Endothelial cell of umbilical vein (primary cell): Measurements from ENCODE around the gene DPM2. TPM values are rescaled to one million over a fixed set of nuclear protein-coding genes. Genes with fewer than 3 reads are reported as not detected.
A peak's percentile ranks its signal among the peaks of the same experiment; 100 is the strongest.

Source experiments
- BruUV-seq: library from RNA; stranded (reverse); fragments of 400-500 nt; replicated peaks from 2 replicates; lab custom pipeline; 2021; lab: Mats Ljungman, UMichigan
- CTCF ChIA-PET: fragments of 300-600, 350-600 bp; sonication (Branson Sonifier 250); formaldehyde crosslinking; loops from one replicate; lab custom pipeline; 2021; ENCODE audit warnings: antibody characterized with exemption, inconsistent platforms; lab: Charles Lee
- POLR2A ChIA-PET: fragments of 300-600, 350-600 bp; sonication (Branson Sonifier 250); formaldehyde crosslinking; loops from one replicate; lab custom pipeline; 2021; ENCODE audit warnings: antibody characterized with exemption, inconsistent platforms; lab: Charles Lee
- DNase-seq: peaks from one replicate; pipeline ENCODE4 v3.0.0-alpha.2; 2011; ENCODE audit warnings: low read depth, low spot score
- FAIRE-seq: peaks from 2 replicates; lab custom pipeline; 2011; peaks lifted over from hg19 to GRCh38; lab: Jason Lieb, UNC
- H2AFZ ChIP-seq: 2 replicates; pipeline ENCODE4 v1.6.0; 2012; ENCODE audit warnings: low read depth, low read length, control low read depth, inconsistent platforms
- H3K27ac ChIP-seq: 2 replicates; pipeline ENCODE4 v1.5.1; 2011; ENCODE audit warnings: low read depth, mild to moderate bottlenecking, control low read depth, low read length, moderate library complexity; ENCODE audit not compliant: insufficient read depth
- H3K27me3 ChIP-seq, 2 experiments: 2 replicates each; pipeline versions ENCODE4 v1.6.0 to v1.6.1; 2011; ENCODE audit warnings: low read length in 2 of 2, mixed read lengths in 1 of 2; ENCODE audit not compliant: control insufficient read depth in 2 of 2, insufficient read depth in 2 of 2
- H3K36me3 ChIP-seq, 2 experiments: 2 replicates in 1 of 2; 3 replicates in 1 of 2; pipeline ENCODE4 v1.5.1; 2011; ENCODE audit warnings: low read length in 2 of 2, mild to moderate bottlenecking in 1 of 2, moderate library complexity in 1 of 2; ENCODE audit not compliant: control insufficient read depth in 2 of 2, insufficient read depth in 2 of 2; ENCODE audit errors: extremely low read depth in 1 of 2
- H3K4me1 ChIP-seq: 3 replicates; pipeline ENCODE4 v1.5.1; 2011; ENCODE audit warnings: mild to moderate bottlenecking, low read length; ENCODE audit not compliant: control insufficient read depth, insufficient read depth; ENCODE audit errors: extremely low read depth
- H3K4me2 ChIP-seq: 2 replicates; pipeline ENCODE4 v1.6.1; 2011; ENCODE audit warnings: low read length, control low read depth, mixed read lengths; ENCODE audit not compliant: insufficient read depth
- H3K4me3 ChIP-seq, 3 experiments: fragments of 200-600 bp in 1 of 3; sonication (generic), shearing (Covaris generic) in 1 of 3; replicated peaks in 1 of 3; 2 replicates each; pipeline ENCODE4 v1.5.1; 2011 to 2016; ENCODE audit warnings: control low read depth in 3 of 3, low read length in 3 of 3, mild to moderate bottlenecking in 2 of 3, inconsistent platforms in 1 of 3, low read depth in 1 of 3, moderate library complexity in 1 of 3; ENCODE audit not compliant: insufficient read depth in 1 of 3
- H3K79me2 ChIP-seq: 2 replicates; pipeline ENCODE4 v1.6.0; 2012; ENCODE audit warnings: low read length, inconsistent platforms; ENCODE audit not compliant: control insufficient read depth, insufficient read depth
- H3K9ac ChIP-seq: replicated peaks from 2 replicates; pipeline ENCODE3; 2011; ENCODE audit warnings: low read length, control low read depth; ENCODE audit not compliant: insufficient read depth; ENCODE audit errors: extremely low read depth
- H3K9me1 ChIP-seq: replicated peaks from 3 replicates; pipeline ENCODE4 v1.6.0; 2011; ENCODE audit warnings: mild to moderate bottlenecking, low read length; ENCODE audit not compliant: control insufficient read depth, insufficient read depth; ENCODE audit errors: extremely low read depth
- H3K9me3 ChIP-seq: replicated peaks from 2 replicates; pipeline ENCODE4 v1.5.1; 2012; ENCODE audit warnings: low read length, inconsistent platforms; ENCODE audit not compliant: control insufficient read depth, insufficient read depth
- H4K20me1 ChIP-seq: replicated peaks from 2 replicates; pipeline ENCODE3; 2011; ENCODE audit warnings: mild to moderate bottlenecking, low read length; ENCODE audit not compliant: control insufficient read depth, insufficient read depth; ENCODE audit errors: extremely low read depth
- EZH2 ChIP-seq: IDR thresholded peaks from 2 replicates; pipeline ENCODE4 v1.6.1; 2012; ENCODE audit warnings: borderline replicate concordance, low read depth, mild to moderate bottlenecking, moderate library complexity, low read length, inconsistent platforms; ENCODE audit not compliant: severe bottlenecking
- FOS ChIP-seq: IDR thresholded peaks from 2 replicates; pipeline ENCODE4 v1.6.1; 2011; ENCODE audit warnings: mild to moderate bottlenecking, low read length, moderate library complexity, borderline replicate concordance; ENCODE audit not compliant: insufficient read depth
- GATA2 ChIP-seq: IDR thresholded peaks from 2 replicates; pipeline ENCODE4 v1.7.0; 2011; ENCODE audit warnings: low read depth, mild to moderate bottlenecking, moderate library complexity, mixed read lengths, low read length; ENCODE audit not compliant: insufficient read length, insufficient read depth
- JUN ChIP-seq: IDR thresholded peaks from 2 replicates; pipeline ENCODE4 v1.6.1; 2011; ENCODE audit warnings: borderline replicate concordance, low read depth; ENCODE audit not compliant: insufficient read length, insufficient read depth
- MYC ChIP-seq: IDR thresholded peaks from one replicate; pipeline ENCODE4 v1.6.1; 2011; ENCODE audit warnings: mild to moderate bottlenecking, low read depth, low read length
- POLR2A ChIP-seq: IDR thresholded peaks from 2 replicates; pipeline ENCODE4 v1.6.1; 2012; ENCODE audit warnings: low read depth, mild to moderate bottlenecking, control low read depth, low read length
- POLR2AphosphoS5 ChIP-seq: IDR thresholded peaks from 2 replicates; pipeline ENCODE4 v1.6.1; 2012; ENCODE audit warnings: low read depth, mild to moderate bottlenecking, control low read depth, low read length, moderate library complexity; ENCODE audit not compliant: insufficient read depth
- dilution Hi-C: fragments of 300-500 bp; cut with MboI; formaldehyde crosslinking; loops from one replicate; pipeline ENCODE4 v1.15.0; 2019; ENCODE audit warnings: low sequenced_read_pairs; ENCODE audit not compliant: extremely low pct_ligation_motif_present
- intact Hi-C: fragments of 100-400 bp; cut with micrococcal nuclease; formaldehyde crosslinking; loops from one replicate; pipeline ENCODE4 v1.10.0; 2022
- polyA plus RNA-seq, 4 experiments: library from polyadenylated mRNA; depleted of rRNA in 3 of 4; stranded (reverse) in 3 of 4; unstranded in 1 of 4; fragments of >200 nt; gene quantifications; 2 replicates each; pipeline versions ENCODE4 v1.2.1 to v1.2.3, GENCODE V29; 2011 to 2012; ENCODE audit warnings: missing spikeins in 1 of 4
- total RNA-seq: library from RNA; stranded (reverse); gene quantifications from 2 replicates; pipeline ENCODE4 v1.2.3, GENCODE V29; 2021
- TF ChIP-seq, protein P1 (sequence below): IDR thresholded peaks from 2 replicates; pipeline ENCODE4 v1.6.1; 2011; ENCODE audit not compliant: insufficient read depth, insufficient read length
- TF ChIP-seq, protein P2 (sequence below), 2 donors: IDR thresholded peaks; 1 replicate in 1 of 2; 2 replicates in 1 of 2; pipeline ENCODE4 v1.5.1; 2011; ENCODE audit warnings: low read length in 2 of 2, mild to moderate bottlenecking in 2 of 2, moderate library complexity in 2 of 2, control low read depth in 1 of 2, inconsistent platforms in 1 of 2, low read depth in 1 of 2; ENCODE audit not compliant: insufficient read depth in 1 of 2; ENCODE audit errors: extremely low read depth in 1 of 2

The DPM2 gene
- total and polyA plus RNA-seq, 2 donors (not counting 3 experiments of a cell fraction or from before 2014, with no cell fraction given), result 47.9 to 63.9 TPM

DNA sequence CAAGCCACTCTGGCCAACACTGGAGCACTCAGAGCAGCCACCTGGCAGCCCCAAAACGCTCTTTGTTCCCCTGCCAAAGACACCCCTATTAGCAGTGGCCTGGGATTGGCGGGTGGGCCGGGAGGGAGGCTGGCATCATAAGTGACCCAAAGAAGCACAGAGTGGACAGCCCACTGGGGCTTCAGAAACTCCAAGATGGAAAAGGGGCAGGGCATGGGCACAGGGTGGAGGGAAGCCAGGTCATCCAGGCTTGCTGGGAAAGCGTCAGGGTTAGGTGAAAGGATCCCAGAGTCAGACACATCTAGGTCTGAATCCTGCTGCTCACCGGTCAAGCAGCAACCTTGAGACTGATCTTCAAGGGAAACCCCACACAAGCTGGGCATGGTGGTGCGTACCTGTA lies 28.3 kb upstream of the DPM2 start:
- Histone ChIP-seq H3K9me1 (no peaks in the 10 kb centered on the region), H2AFZ (peak overlapping the region; percentile 40), H4K20me1 (no peaks in the 10 kb centered on the region), H3K27me3 (no peaks in the 10 kb centered on the region), H3K4me1 (peaks cover 12% of the 10 kb centered on the region), H3K4me3 (no peak overlapping the region), H3K27ac (no peak overlapping the region), H3K79me2 (peaks cover 4% of the 10 kb centered on the region), H3K36me3 (no peaks in the 10 kb centered on the region), H3K4me2 (no peak overlapping the region), H3K9ac (no peak overlapping the region), H3K9me3 (no peaks in the 10 kb centered on the region)
- no peak for DNase-seq
- intact Hi-C loops, result loop anchor here (2.0 kb wide), 1 partner anchor 15 kb away; the partner anchor contains the start of gene EEIG1
- no peak for FAIRE-seq
- TF ChIP-seq POLR2A, result no peak
- TF ChIP-seq, protein P1, sequence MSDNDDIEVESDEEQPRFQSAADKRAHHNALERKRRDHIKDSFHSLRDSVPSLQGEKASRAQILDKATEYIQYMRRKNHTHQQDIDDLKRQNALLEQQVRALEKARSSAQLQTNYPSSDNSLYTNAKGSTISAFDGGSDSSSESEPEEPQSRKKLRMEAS, result no peak
- TF ChIP-seq GATA2, result no peak
- TF ChIP-seq EZH2, result no peak
- no peak for TF ChIP-seq POLR2AphosphoS5
- TF ChIP-seq, protein P2, sequence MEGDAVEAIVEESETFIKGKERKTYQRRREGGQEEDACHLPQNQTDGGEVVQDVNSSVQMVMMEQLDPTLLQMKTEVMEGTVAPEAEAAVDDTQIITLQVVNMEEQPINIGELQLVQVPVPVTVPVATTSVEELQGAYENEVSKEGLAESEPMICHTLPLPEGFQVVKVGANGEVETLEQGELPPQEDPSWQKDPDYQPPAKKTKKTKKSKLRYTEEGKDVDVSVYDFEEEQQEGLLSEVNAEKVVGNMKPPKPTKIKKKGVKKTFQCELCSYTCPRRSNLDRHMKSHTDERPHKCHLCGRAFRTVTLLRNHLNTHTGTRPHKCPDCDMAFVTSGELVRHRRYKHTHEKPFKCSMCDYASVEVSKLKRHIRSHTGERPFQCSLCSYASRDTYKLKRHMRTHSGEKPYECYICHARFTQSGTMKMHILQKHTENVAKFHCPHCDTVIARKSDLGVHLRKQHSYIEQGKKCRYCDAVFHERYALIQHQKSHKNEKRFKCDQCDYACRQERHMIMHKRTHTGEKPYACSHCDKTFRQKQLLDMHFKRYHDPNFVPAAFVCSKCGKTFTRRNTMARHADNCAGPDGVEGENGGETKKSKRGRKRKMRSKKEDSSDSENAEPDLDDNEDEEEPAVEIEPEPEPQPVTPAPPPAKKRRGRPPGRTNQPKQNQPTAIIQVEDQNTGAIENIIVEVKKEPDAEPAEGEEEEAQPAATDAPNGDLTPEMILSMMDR (IDR thresholded peaks at IDR 0.05; ENCODE audit: extremely low read depth in 1 of 2, insufficient read depth in 1 of 2, low read depth in 1 of 2, low read length in 2 of 2), result no peak
- TF ChIP-seq MYC, result no peak
- no peak for TF ChIP-seq JUN
- TF ChIP-seq FOS, result no peak
- ChIA-PET CTCF (interaction anchor here (0.6 to 1.9 kb wide), 6 partner anchors 13 to 145 kb away, joined by 3 to 10 read pairs (median 4); partner anchors contain the start of gene EEIG1), POLR2A (interaction anchor here (0.7 kb wide), 1 partner anchor 174 kb away, joined by 6 read pairs; no protein-coding TSS in a partner anchor)
- dilution Hi-C loops, result no loop called here
- no TSS peak for BruUV-seq
